Measurements from ENCODE around the gene ALAS1. TPM values are rescaled to one million over a fixed set of nuclear protein-coding genes. Genes with fewer than 3 reads are reported as not detected.

The ALAS1 gene
- total and polyA plus RNA-seq, 9 of the 15 experiments (the other 6 are each of a cell fraction or from before 2014, with no cell fraction given) = 21.4 to 49.5 (median 34.4) TPM

GRCh38 chr3:52197842-52198625 lies at the start of gene ALAS1 (continued):
- TF ChIP-seq CTCF (IDR thresholded peaks at IDR 0.05 in 2 of 3, conservative IDR thresholded peaks at IDR 0.05 in 1 of 3; ENCODE audit: insufficient read depth in 2 of 3, low read depth in 1 of 3, low read length in 3 of 3) (peak; percentile 13 to 27 (median 13); a peak in 2 of 6 replicates), FOXM1 (IDR thresholded peaks at IDR 0.05; ENCODE audit: low read depth) (no peak), FOXM1 (CRISPR knock-in tag; IDR thresholded peaks at IDR 0.05; ENCODE audit: low read depth) (peak; percentile 23; the same call in 1 of the 2 replicates), HMGN3 (IDR thresholded peaks at IDR 0.05; ENCODE audit: borderline replicate concordance, extremely low read depth, insufficient read length, low read depth, low read length) (peak; percentile 27), ESRRA (IDR thresholded peaks at IDR 0.05; ENCODE audit: borderline replicate concordance, low read depth) (peak; percentile 17; the same call in 1 of the 2 replicates), MCM2 (IDR thresholded peaks at IDR 0.05; ENCODE audit: low read depth) (no peak), SRSF9 (IDR thresholded peaks at IDR 0.05; ENCODE audit: borderline replicate concordance, low read depth, low read length) (no peak), ZFX (CRISPR knock-in tag; IDR thresholded peaks at IDR 0.05) (peak; percentile 77), NKRF (IDR thresholded peaks at IDR 0.05; ENCODE audit: borderline replicate concordance) (0 out of 2 replicates have a peak, but pooled peaks have one; percentile 21), ZNF699 (CRISPR knock-in tag; IDR thresholded peaks at IDR 0.05; ENCODE audit: insufficient replicate concordance) (no peak), ZBTB7A (IDR thresholded peaks at IDR 0.05; ENCODE audit: borderline replicate concordance, control insufficient read depth, low read depth, low read length) (peak; percentile 41; the same call in 1 of the 2 replicates), RBBP5 (IDR thresholded peaks at IDR 0.05; ENCODE audit: borderline replicate concordance, insufficient read depth, low read length, poor library complexity, severe bottlenecking) (peak; percentile 44), PHB2 (IDR thresholded peaks at IDR 0.05; ENCODE audit: low read depth) (no peak), CXXC5 (CRISPR knock-in tag; IDR thresholded peaks at IDR 0.05) (peak; percentile 68), RUNX1 (IDR thresholded peaks at IDR 0.05; ENCODE audit: low read depth) (0 out of 2 replicates have a peak, but pooled peaks have one; percentile 12), ZNF511 (CRISPR knock-in tag; IDR thresholded peaks at IDR 0.05) (peak; percentile 34; the same call in 1 of the 2 replicates), MAX (CRISPR knock-in tag; IDR thresholded peaks at IDR 0.05) (peak; percentile 23; the same call in 1 of the 2 replicates), KAT7 (CRISPR knock-in tag; IDR thresholded peaks at IDR 0.05; ENCODE audit: borderline replicate concordance) (0 out of 2 replicates have a peak, but pooled peaks have one; percentile 6), TAF1 (IDR thresholded peaks at IDR 0.05; ENCODE audit: control insufficient read depth, extremely low read depth, insufficient read depth, low read length, severe bottlenecking) (peak; percentile 67)

All from K562 (cell line).